ENCODE results near the gene TPRG1L.
"Not testable (repeated sequence)": the region's sequence is repeated elsewhere in the genome, so short reads cannot be mapped to it uniquely, and the experiment has no call there.

The TPRG1L gene

GRCh38 chr1:3609769-3610526, 14.9 kb upstream of the TPRG1L start:
- no peak for DNase-seq

GRCh38 chr1:3610527-3611169, 14.2 kb upstream of the TPRG1L start:
- DNase-seq = peak; percentile 46

GRCh38 chr1:3611170-3612019, 13.4 kb upstream of the TPRG1L start, which contains the start of gene MEGF6:
Gene MEGF6 (minus strand): TSS chr1:3611508. CDS start chr1:3611268, 240 bp downstream.
- DNase-seq = peak; percentile 56

- DNase-seq = no peak
Measured at GRCh38 chr1:3612123-3612522, 12.7 kb upstream of the TPRG1L start.

GRCh38 chr1:3614755-3615742, 9.8 kb upstream of the TPRG1L start:
- no peak for DNase-seq

- no peak for DNase-seq
Measured at GRCh38 chr1:3616861-3617260, 8.0 kb upstream of the TPRG1L start.

GRCh38 chr1:3617806-3618345, 6.9 kb upstream of the TPRG1L start:
- DNase-seq = no peak

GRCh38 chr1:3618531-3618880, 6.3 kb upstream of the TPRG1L start:
- DNase-seq = no peak

GRCh38 chr1:3618881-3619671, 5.7 kb upstream of the TPRG1L start:
- DNase-seq = peak; percentile 54

GRCh38 chr1:3620708-3621107, 4.1 kb upstream of the TPRG1L start:
- DNase-seq = no peak

GRCh38 chr1:3621151-3621671, 3.6 kb upstream of the TPRG1L start:
- not testable (repeated sequence) for DNase-seq

- not testable (repeated sequence) for DNase-seq
Measured at GRCh38 chr1:3622102-3622501, 2.7 kb upstream of the TPRG1L start.

GRCh38 chr1:3623441-3624199, 1.2 kb upstream of the TPRG1L start:
- no peak for DNase-seq

GRCh38 chr1:3625151-3625907, 514 bp downstream of the TPRG1L start:
- DNase-seq = no peak

- DNase-seq = no peak
Measured at GRCh38 chr1:3626025-3626424, 1.2 kb downstream of the TPRG1L start.

GRCh38 chr1:3627515-3628253, 2.9 kb downstream of the TPRG1L start:
- DNase-seq = no peak

GRCh38 chr1:3628445-3628844, 3.6 kb downstream of the TPRG1L start:
- DNase-seq = no peak

GRCh38 chr1:3629561-3630160, 4.8 kb downstream of the TPRG1L start:
- DNase-seq = no peak

Measured in NCI-H1694 (cell line).